ENCODE data around the gene MLH3. TPM values are rescaled to one million over a fixed set of nuclear protein-coding genes. Genes with fewer than 3 reads are reported as not detected.

MLH3 gene
- total and polyA plus RNA-seq, 2 experiments from 2014 or later: 10.7 to 14.7 TPM

GRCh38 chr14:74968811-74969210 lies 82.5 kb downstream of the MLH3 start (continued):
- TF ChIP-seq, protein P1, sequence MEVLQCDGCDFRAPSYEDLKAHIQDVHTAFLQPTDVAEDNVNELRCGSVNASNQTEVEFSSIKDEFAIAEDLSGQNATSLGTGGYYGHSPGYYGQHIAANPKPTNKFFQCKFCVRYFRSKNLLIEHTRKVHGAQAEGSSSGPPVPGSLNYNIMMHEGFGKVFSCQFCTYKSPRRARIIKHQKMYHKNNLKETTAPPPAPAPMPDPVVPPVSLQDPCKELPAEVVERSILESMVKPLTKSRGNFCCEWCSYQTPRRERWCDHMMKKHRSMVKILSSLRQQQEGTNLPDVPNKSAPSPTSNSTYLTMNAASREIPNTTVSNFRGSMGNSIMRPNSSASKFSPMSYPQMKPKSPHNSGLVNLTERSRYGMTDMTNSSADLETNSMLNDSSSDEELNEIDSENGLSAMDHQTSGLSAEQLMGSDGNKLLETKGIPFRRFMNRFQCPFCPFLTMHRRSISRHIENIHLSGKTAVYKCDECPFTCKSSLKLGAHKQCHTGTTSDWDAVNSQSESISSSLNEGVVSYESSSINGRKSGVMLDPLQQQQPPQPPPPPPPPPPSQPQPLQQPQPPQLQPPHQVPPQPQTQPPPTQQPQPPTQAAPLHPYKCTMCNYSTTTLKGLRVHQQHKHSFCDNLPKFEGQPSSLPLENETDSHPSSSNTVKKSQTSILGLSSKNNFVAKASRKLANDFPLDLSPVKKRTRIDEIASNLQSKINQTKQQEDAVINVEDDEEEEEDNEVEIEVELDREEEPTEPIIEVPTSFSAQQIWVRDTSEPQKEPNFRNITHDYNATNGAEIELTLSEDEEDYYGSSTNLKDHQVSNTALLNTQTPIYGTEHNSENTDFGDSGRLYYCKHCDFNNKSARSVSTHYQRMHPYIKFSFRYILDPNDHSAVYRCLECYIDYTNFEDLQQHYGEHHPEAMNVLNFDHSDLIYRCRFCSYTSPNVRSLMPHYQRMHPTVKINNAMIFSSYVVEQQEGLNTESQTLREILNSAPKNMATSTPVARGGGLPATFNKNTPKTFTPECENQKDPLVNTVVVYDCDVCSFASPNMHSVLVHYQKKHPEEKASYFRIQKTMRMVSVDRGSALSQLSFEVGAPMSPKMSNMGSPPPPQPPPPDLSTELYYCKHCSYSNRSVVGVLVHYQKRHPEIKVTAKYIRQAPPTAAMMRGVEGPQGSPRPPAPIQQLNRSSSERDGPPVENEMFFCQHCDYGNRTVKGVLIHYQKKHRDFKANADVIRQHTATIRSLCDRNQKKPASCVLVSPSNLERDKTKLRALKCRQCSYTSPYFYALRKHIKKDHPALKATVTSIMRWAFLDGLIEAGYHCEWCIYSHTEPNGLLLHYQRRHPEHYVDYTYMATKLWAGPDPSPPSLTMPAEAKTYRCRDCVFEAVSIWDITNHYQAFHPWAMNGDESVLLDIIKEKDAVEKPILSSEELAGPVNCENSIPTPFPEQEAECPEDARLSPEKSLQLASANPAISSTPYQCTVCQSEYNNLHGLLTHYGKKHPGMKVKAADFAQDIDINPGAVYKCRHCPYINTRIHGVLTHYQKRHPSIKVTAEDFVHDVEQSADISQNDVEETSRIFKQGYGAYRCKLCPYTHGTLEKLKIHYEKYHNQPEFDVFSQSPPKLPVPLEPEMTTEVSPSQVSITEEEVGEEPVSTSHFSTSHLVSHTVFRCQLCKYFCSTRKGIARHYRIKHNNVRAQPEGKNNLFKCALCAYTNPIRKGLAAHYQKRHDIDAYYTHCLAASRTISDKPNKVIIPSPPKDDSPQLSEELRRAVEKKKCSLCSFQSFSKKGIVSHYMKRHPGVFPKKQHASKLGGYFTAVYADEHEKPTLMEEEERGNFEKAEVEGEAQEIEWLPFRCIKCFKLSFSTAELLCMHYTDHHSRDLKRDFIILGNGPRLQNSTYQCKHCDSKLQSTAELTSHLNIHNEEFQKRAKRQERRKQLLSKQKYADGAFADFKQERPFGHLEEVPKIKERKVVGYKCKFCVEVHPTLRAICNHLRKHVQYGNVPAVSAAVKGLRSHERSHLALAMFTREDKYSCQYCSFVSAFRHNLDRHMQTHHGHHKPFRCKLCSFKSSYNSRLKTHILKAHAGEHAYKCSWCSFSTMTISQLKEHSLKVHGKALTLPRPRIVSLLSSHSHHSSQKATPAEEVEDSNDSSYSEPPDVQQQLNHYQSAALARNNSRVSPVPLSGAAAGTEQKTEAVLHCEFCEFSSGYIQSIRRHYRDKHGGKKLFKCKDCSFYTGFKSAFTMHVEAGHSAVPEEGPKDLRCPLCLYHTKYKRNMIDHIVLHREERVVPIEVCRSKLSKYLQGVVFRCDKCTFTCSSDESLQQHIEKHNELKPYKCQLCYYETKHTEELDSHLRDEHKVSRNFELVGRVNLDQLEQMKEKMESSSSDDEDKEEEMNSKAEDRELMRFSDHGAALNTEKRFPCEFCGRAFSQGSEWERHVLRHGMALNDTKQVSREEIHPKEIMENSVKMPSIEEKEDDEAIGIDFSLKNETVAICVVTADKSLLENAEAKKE (CRISPR knock-in tag; IDR thresholded peaks at IDR 0.05): no peak

DNA sequence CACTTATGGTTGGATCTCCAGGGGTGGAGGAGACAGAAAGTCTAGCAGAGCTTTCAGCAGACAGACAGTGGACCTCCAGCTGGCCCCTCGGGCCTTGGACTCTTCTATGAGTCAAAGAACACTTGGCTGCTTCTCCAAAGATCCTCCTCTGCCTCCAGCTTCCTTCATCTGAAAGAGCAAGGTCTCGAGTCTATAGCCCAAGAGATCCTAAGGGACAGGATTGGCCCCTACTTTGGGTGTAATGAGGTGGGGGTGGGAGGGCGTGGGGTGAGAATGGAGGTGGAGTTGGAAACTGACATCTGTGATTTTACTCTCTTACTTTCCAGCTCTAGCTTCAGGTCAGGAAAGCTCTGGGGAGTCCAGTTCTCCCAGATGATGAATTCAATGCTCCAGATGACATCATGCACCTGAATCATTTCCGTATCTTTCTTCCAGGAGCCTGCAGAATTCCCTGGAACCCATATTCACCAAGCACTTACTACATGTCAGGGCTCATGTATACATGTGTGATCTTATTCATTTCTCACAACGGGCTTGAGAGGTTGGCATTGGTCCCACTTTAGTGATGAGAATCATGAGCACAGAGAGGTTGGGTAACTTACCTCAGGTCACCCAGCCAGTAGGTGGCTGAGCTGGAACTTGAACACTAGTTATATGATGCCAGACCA lies 85.6 kb downstream of the MLH3 start:
- Histone ChIP-seq H2AFZ (no peak overlapping the region), H3K4me3 (no peak overlapping the region), H3F3A (replicated peaks; ENCODE audit: low read depth) (no peaks in the 10 kb centered on the region), H3K4me2 (no peak overlapping the region), H4K20me1 (replicated peaks; ENCODE audit: insufficient read depth) (no peaks in the 10 kb centered on the region), H3K27ac (ENCODE audit: low read depth) (no peak overlapping the region), H3K79me2 (replicated peaks; ENCODE audit: insufficient read depth) (no peaks in the 10 kb centered on the region), H3K36me3 (ENCODE audit: insufficient read depth) (no peaks in the 10 kb centered on the region), H3K27me3 (ENCODE audit: insufficient read depth) (no peaks in the 10 kb centered on the region), H3K4me1 (ENCODE audit: insufficient read depth) (no peaks in the 10 kb centered on the region; the same call in 1 of the 2 replicates), H3K9me2 (ENCODE audit: insufficient read depth) (no peaks in the 10 kb centered on the region)
- peaks cover 12% of the 10 kb centered on the region for H3K4me1 Mint-ChIP-seq
- no peak overlapping the region for H3K27ac Mint-ChIP-seq
- no peak for DNase-seq (ENCODE audit: low spot score)
- H3K36me3 Mint-ChIP-seq (ENCODE audit: low read depth): no peaks in the 10 kb centered on the region; the same call in 2 of the 3 replicates
- H3K27me3 Mint-ChIP-seq (ENCODE audit: insufficient read depth, low read depth, poor library complexity): peaks cover 12% of the 10 kb centered on the region
- no peaks in the 10 kb centered on the region for H3K9me3 Mint-ChIP-seq
- ATAC-seq: no peak
- no peak overlapping the region for H3K4me3 Mint-ChIP-seq
- TF ChIP-seq CTCF (conservative IDR thresholded peaks at IDR 0.05; ENCODE audit: low read depth in 2 of 2): no peak
- no peak for TF ChIP-seq ZNF331 (CRISPR knock-in tag; IDR thresholded peaks at IDR 0.05; ENCODE audit: low read depth)
- TF ChIP-seq JUNB (IDR thresholded peaks at IDR 0.05; ENCODE audit: unreplicated experiment): no peak
- no peak for TF ChIP-seq CREB1 (CRISPR knock-in tag; IDR thresholded peaks at IDR 0.05; ENCODE audit: low read depth)
- TF ChIP-seq POLR2AphosphoS5 (IDR thresholded peaks at IDR 0.05; ENCODE audit: low read depth): no peak
- TF ChIP-seq EZH2 (IDR thresholded peaks at IDR 0.05; ENCODE audit: low read depth, unreplicated experiment): no peak
- no peak for TF ChIP-seq ETS1 (IDR thresholded peaks at IDR 0.05)
- TF ChIP-seq EZH2phosphoT487 (IDR thresholded peaks at IDR 0.05; ENCODE audit: unreplicated experiment): no peak
